Measurements from ENCODE around the gene SMTNL1. TPM values are rescaled to one million over a fixed set of nuclear protein-coding genes. Genes with fewer than 3 reads are reported as not detected.

Gene SMTNL1
- total and polyA plus RNA-seq, 9 of the 15 experiments (the other 6 are each of a cell fraction or from before 2014, with no cell fraction given), result not detected

DNA sequence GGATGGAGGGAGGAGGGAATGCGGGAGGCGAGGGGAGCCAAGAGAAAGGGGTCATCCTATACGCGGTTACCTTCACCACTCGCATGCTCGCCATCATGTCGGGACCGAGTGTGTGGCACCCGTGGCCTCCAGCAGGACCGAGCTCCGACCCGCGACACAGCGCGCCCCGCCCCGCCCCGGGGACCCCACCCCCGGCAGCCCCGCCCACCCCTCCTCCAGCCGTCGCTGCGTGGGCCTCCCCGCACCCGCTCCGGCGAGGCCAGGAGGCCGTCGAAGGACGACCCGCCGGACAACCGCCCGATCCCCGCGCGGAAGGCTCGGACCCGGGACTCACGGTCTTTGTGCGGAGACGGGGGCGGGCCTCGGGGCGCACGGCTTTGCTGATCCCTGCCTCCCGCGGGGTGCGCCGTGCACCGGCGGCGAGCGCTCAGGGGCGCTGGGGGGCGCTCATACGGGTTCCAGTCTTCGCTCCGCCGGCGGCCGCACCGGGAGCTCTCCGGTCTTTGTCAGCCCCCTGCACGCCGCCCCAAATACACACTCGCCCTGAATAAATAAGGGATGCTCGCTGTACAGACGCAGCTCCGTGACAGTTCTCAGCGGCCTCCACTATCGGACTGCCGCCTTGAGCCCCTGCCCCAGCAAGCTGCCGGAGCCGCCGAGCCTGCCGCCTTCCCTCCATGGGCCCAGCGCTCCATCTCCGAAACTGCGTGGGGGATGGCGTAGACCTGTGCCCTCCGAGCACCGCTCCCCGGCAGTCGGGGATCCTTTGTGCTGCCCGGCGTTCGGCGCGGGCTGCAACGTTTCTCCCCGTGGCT is 30.3 kb downstream of the SMTNL1 start, which contains the start of gene UBE2L6 (continued):
- TF ChIP-seq CBX8 (IDR thresholded peaks at IDR 0.05; ENCODE audit: borderline replicate concordance, extremely low read depth, low read depth, low read length, poor library complexity, severe bottlenecking) (no peak), TCFL5 (CRISPR knock-in tag; conservative IDR thresholded peaks at IDR 0.05) (no peak), U2AF2 (optimal IDR thresholded peaks at IDR 0.05; ENCODE audit: low read depth, low read length) (no peak), SP2 (IDR thresholded peaks at IDR 0.05; ENCODE audit: extremely low read depth, low read depth, low read length, poor library complexity, severe bottlenecking) (no peak), ETS2 (tag; IDR thresholded peaks at IDR 0.05; ENCODE audit: borderline replicate concordance, poor library complexity, severe bottlenecking) (no peak), CEBPG (CRISPR knock-in tag; IDR thresholded peaks at IDR 0.05) (no peak), CEBPG (tag; conservative IDR thresholded peaks at IDR 0.05 in 1 of 2, IDR thresholded peaks at IDR 0.05 in 1 of 2) (no peak), ZNF444 (CRISPR knock-in tag; IDR thresholded peaks at IDR 0.05) (no peak), YY1 (IDR thresholded peaks at IDR 0.05; ENCODE audit: borderline replicate concordance in 1 of 3, control insufficient read depth in 1 of 3, extremely low read depth in 1 of 3, insufficient read depth in 3 of 3, insufficient read length in 1 of 3, insufficient replicate concordance in 2 of 3, low read depth in 1 of 3, low read length in 2 of 3) (no peak), ZKSCAN8 (CRISPR knock-in tag; IDR thresholded peaks at IDR 0.05) (no peak), ZNF175 (CRISPR knock-in tag; IDR thresholded peaks at IDR 0.05; ENCODE audit: low read depth) (no peak), JUND (IDR thresholded peaks at IDR 0.05; ENCODE audit: borderline replicate concordance, low read depth, low read length) (no peak), JUND (tag; IDR thresholded peaks at IDR 0.05; ENCODE audit: borderline replicate concordance, low read depth, low read length) (no peak), SMARCB1 (IDR thresholded peaks at IDR 0.05; ENCODE audit: insufficient read length, low read depth) (no peak), ETV1 (tag; conservative IDR thresholded peaks at IDR 0.05; ENCODE audit: low read depth) (no peak), MEF2D (tag; conservative IDR thresholded peaks at IDR 0.05; ENCODE audit: low read depth) (no peak), ZNF778 (CRISPR knock-in tag; IDR thresholded peaks at IDR 0.05) (no peak), BRF1 (IDR thresholded peaks at IDR 0.05; ENCODE audit: borderline replicate concordance, extremely low read depth, insufficient read length) (no peak), ZNF561 (CRISPR knock-in tag; conservative IDR thresholded peaks at IDR 0.05) (no peak), ASH1L (IDR thresholded peaks at IDR 0.05; ENCODE audit: borderline replicate concordance, low read depth, partially characterized antibody) (no peak), NEUROD1 (IDR thresholded peaks at IDR 0.05; ENCODE audit: borderline replicate concordance, low read depth, low read length, partially characterized antibody) (no peak), FOXJ3 (CRISPR knock-in tag; IDR thresholded peaks at IDR 0.05) (no peak), FIP1L1 (IDR thresholded peaks at IDR 0.05; ENCODE audit: low read depth, low read length, poor library complexity, severe bottlenecking) (peak; percentile 33)
- TF ChIP-seq, protein P1, sequence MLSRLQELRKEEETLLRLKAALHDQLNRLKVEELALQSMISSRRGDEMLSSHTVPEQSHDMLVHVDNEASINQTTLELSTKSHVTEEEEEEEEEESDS (CRISPR knock-in tag; IDR thresholded peaks at IDR 0.05), result no peak
- TF ChIP-seq, protein P2, sequence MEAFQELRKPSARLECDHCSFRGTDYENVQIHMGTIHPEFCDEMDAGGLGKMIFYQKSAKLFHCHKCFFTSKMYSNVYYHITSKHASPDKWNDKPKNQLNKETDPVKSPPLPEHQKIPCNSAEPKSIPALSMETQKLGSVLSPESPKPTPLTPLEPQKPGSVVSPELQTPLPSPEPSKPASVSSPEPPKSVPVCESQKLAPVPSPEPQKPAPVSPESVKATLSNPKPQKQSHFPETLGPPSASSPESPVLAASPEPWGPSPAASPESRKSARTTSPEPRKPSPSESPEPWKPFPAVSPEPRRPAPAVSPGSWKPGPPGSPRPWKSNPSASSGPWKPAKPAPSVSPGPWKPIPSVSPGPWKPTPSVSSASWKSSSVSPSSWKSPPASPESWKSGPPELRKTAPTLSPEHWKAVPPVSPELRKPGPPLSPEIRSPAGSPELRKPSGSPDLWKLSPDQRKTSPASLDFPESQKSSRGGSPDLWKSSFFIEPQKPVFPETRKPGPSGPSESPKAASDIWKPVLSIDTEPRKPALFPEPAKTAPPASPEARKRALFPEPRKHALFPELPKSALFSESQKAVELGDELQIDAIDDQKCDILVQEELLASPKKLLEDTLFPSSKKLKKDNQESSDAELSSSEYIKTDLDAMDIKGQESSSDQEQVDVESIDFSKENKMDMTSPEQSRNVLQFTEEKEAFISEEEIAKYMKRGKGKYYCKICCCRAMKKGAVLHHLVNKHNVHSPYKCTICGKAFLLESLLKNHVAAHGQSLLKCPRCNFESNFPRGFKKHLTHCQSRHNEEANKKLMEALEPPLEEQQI (IDR thresholded peaks at IDR 0.05), result no peak

Measured in K562 (cell line).